Neural progenitor cell (in vitro differentiated cells): ENCODE measurements around the gene MAP2K7.

Experiments used
- EZH2 ChIP-seq: fragments of 200-600 bp; sonication (generic); IDR thresholded peaks from 2 replicates; pipeline ENCODE4 v1.6.1; 2017; ENCODE audit warnings: antibody characterized with exemption, mild to moderate bottlenecking, moderate library complexity
- TF ChIP-seq, protein P1 (sequence below): fragments of 200-600 bp; sonication (generic); IDR thresholded peaks from 2 replicates; pipeline ENCODE4 v1.5.1; 2017; ENCODE audit warnings: antibody characterized with exemption, mild to moderate bottlenecking

DNA sequence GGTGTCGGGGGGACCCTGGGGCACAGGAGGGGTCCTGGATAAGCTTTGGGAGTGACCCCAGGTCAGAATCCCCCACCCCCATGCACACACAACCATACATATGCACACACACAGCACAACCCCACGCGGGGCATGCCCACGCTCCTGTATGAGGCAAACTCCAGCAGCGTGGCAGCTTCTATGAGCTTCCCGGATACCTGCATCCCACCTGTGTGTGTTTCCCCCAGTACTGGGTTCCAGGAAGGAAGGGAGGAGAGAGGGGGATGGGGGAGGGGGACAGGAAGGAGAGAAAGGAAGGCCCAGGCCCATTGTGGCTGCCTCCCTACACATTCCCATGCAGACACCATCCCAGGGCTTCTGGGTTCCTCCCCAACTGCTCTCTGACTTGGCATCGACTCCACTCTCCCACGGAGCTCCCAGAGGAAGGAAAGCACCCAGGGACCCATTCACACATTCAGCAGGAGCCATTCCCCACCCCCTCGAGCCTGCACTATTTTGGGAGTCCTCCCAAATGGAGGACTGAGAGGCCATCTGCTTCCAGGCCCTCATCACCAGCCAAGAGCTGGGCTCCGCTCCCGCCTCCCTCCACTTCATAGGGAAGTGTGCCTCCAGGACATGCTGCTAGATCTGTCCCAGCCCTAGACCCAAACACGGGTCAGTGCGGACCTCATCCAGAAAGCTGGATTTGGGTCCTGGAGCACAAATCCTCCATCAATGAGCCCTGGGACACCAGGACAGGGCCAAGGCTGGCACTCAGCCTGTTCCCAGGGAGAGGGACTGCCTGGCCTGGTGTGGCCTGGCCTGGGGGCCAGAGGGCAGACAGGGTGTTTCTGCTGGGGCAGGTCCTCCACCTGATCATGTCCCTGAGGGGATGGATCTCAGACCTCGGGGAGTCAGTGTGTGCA is 42.7 kb upstream of the MAP2K7 start:
- TF ChIP-seq, protein P1, sequence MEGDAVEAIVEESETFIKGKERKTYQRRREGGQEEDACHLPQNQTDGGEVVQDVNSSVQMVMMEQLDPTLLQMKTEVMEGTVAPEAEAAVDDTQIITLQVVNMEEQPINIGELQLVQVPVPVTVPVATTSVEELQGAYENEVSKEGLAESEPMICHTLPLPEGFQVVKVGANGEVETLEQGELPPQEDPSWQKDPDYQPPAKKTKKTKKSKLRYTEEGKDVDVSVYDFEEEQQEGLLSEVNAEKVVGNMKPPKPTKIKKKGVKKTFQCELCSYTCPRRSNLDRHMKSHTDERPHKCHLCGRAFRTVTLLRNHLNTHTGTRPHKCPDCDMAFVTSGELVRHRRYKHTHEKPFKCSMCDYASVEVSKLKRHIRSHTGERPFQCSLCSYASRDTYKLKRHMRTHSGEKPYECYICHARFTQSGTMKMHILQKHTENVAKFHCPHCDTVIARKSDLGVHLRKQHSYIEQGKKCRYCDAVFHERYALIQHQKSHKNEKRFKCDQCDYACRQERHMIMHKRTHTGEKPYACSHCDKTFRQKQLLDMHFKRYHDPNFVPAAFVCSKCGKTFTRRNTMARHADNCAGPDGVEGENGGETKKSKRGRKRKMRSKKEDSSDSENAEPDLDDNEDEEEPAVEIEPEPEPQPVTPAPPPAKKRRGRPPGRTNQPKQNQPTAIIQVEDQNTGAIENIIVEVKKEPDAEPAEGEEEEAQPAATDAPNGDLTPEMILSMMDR, result no peak
- TF ChIP-seq EZH2, result no peak
